HG03025 (cell line): ENCODE results near the gene ANXA6.

Experiments used
- ATAC-seq: cut with Tn5 transposase; IDR thresholded peaks from one replicate; pipeline ENCODE4 v1.9.1; 2021; ENCODE audit warnings: mild to moderate bottlenecking, moderate library complexity; ENCODE audit not compliant: unreplicated experiment, low FRiP score

Gene ANXA6

GRCh38 chr5:151085517-151086041, 72.0 kb downstream of the ANXA6 start:
- no peak for ATAC-seq

GRCh38 chr5:151084363-151084762, 73.2 kb downstream of the ANXA6 start:
- no peak for ATAC-seq

- ATAC-seq: no peak
Measured at GRCh38 chr5:151083081-151083676, 74.4 kb downstream of the ANXA6 start.

- no peak for ATAC-seq
Measured at GRCh38 chr5:151082282-151082902, 75.2 kb downstream of the ANXA6 start.

- ATAC-seq: no peak
Measured at GRCh38 chr5:151081431-151082281, 75.9 kb downstream of the ANXA6 start.

- peak; percentile 74 for ATAC-seq
Measured at GRCh38 chr5:151080613-151081430, 76.8 kb downstream of the ANXA6 start, which contains the start of gene TNIP1. TNIP1 (minus strand) TSS chr5:151081034; CDS start chr5:151065095, 15,939 bp downstream.

- ATAC-seq: no peak
Measured at GRCh38 chr5:151079838-151080612, 77.6 kb downstream of the ANXA6 start.

GRCh38 chr5:151078490-151079262, 78.9 kb downstream of the ANXA6 start:
- peak; percentile 46 for ATAC-seq

- ATAC-seq: no peak
Measured at GRCh38 chr5:151077967-151078366, 79.6 kb downstream of the ANXA6 start.

- ATAC-seq: no peak
Measured at GRCh38 chr5:151077419-151077818, 80.2 kb downstream of the ANXA6 start.

- ATAC-seq: no peak
Measured at GRCh38 chr5:151076616-151077015, 81.0 kb downstream of the ANXA6 start.

GRCh38 chr5:151075698-151076331, 81.8 kb downstream of the ANXA6 start:
- ATAC-seq: no peak

- ATAC-seq: no peak
Measured at GRCh38 chr5:151074557-151074956, 83.0 kb downstream of the ANXA6 start.

- no peak for ATAC-seq
Measured at GRCh38 chr5:151073280-151073679, 84.3 kb downstream of the ANXA6 start.

- no peak for ATAC-seq
Measured at GRCh38 chr5:151072630-151073025, 85.0 kb downstream of the ANXA6 start.

GRCh38 chr5:151071848-151072629, 85.5 kb downstream of the ANXA6 start:
- ATAC-seq: no peak

GRCh38 chr5:151071021-151071420, 86.6 kb downstream of the ANXA6 start:
- no peak for ATAC-seq

- ATAC-seq: no peak
Measured at GRCh38 chr5:151070449-151070848, 87.1 kb downstream of the ANXA6 start.
